ENCODE results near the gene TSPEAR. TPM values are rescaled to one million over a fixed set of nuclear protein-coding genes. Genes with fewer than 3 reads are reported as not detected.

Gene TSPEAR
- total RNA-seq, 1 donor, result not detected

DNA sequence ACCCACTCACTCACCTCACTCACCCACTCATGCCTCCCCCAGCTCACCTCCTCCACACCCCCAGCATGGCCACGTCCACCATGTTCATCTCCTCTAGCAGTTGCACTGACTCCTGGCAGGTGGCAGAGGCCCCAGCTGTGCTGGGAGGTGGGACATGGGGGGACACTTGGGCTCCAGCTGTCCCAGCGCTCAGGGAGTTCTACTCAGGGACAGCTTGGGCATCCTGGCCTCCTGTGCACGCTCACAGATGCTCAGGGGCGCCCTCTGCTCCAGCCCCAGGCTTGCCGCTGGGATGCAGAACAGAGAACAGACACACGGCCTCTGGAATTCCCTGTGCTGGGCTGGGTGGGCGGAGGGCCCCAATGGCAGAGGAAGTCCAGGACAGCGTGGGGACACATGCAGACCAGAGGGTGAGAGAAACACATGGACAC is 94.3 kb downstream of the TSPEAR start:
- H3K4me3 ChIP-seq (ENCODE audit: low read depth, low read length), result no peak overlapping the region
- TF ChIP-seq, protein P1, sequence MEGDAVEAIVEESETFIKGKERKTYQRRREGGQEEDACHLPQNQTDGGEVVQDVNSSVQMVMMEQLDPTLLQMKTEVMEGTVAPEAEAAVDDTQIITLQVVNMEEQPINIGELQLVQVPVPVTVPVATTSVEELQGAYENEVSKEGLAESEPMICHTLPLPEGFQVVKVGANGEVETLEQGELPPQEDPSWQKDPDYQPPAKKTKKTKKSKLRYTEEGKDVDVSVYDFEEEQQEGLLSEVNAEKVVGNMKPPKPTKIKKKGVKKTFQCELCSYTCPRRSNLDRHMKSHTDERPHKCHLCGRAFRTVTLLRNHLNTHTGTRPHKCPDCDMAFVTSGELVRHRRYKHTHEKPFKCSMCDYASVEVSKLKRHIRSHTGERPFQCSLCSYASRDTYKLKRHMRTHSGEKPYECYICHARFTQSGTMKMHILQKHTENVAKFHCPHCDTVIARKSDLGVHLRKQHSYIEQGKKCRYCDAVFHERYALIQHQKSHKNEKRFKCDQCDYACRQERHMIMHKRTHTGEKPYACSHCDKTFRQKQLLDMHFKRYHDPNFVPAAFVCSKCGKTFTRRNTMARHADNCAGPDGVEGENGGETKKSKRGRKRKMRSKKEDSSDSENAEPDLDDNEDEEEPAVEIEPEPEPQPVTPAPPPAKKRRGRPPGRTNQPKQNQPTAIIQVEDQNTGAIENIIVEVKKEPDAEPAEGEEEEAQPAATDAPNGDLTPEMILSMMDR (IDR thresholded peaks at IDR 0.05; ENCODE audit: insufficient read depth, low read length), result no peak
- no peak for DNase-seq (ENCODE audit: low read depth)

DNA sequence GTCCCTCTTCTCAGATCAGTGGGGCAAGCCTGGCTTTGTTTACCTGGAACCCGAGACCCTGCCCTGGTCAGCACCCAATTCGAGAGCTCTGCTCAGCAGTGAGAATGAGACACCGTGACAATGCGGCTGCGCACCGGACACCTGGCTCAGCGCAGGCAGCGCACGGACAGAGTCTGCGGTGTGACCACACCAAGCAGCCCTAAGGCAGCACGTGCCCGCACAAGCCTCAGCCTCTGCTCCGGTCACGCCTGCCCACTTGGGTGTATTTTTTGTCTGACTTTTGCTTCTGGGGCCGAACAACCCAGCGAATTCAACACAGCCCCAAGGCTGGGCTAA is 94.8 kb downstream of the TSPEAR start:
- no peak overlapping the region for H3K4me3 ChIP-seq (ENCODE audit: low read depth, low read length)
- DNase-seq (ENCODE audit: low read depth), result no peak
- TF ChIP-seq, protein P1 (IDR thresholded peaks at IDR 0.05; ENCODE audit: insufficient read depth, low read length), result no peak

DNA sequence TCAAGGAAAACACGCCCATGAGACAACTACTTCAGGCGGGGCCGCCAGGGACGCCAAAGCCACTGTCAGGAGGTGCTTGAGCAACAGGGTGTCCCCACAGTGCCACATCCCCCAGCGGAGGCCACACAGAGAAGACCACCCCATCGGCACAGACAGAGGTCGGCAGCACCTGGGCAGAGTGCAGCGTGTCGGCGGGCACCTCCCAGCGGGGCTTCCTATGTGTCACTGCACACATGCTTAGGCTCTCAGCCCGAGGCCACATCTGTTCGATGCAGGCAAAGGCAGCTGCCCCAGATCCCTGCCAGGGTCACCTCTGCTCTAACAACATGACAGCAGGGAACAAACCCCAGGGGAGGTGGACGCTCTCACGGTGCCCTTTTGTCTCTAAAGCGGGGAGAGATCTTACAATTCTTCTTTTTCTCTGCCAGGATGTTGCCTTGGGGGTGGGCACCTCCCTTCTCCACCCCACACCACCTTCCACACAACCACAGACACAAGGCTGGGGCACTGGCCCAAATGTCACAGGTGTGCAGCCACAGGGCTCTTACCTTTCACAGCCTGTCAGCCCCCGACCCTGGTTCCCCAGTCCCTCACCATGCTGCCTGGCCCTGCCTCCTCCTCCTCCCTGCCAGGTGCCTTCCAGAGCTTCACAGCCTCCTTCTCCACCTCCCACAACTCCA is 95.3 kb downstream of the TSPEAR start:
- no peak overlapping the region for H3K4me3 ChIP-seq (ENCODE audit: low read depth, low read length)
- TF ChIP-seq, protein P1 (IDR thresholded peaks at IDR 0.05; ENCODE audit: insufficient read depth, low read length), result no peak
- no peak for DNase-seq (ENCODE audit: low read depth)

DNA sequence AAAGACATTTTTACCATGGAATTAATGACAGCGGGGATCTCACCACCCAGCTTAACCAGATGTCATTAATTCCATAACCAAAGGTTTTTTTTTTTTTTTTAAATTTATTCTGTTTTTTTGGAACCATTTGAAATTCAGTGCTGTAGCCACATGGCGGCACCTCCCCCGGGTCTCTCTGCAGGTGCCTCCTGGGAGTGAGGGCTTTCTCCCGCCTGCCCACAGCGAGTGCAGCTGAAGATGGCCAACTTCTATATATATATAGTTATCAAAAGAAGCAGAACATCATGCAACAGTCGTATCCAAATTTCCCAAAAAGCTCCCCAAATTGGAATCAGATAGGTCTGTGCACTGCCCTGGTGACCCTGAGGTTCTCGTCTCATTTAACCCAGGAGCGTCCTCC is 95.9 kb downstream of the TSPEAR start:
- no peak overlapping the region for H3K4me3 ChIP-seq (ENCODE audit: low read depth, low read length)
- TF ChIP-seq, protein P1 (IDR thresholded peaks at IDR 0.05; ENCODE audit: insufficient read depth, low read length), result no peak
- no peak for DNase-seq (ENCODE audit: low read depth)

DNA sequence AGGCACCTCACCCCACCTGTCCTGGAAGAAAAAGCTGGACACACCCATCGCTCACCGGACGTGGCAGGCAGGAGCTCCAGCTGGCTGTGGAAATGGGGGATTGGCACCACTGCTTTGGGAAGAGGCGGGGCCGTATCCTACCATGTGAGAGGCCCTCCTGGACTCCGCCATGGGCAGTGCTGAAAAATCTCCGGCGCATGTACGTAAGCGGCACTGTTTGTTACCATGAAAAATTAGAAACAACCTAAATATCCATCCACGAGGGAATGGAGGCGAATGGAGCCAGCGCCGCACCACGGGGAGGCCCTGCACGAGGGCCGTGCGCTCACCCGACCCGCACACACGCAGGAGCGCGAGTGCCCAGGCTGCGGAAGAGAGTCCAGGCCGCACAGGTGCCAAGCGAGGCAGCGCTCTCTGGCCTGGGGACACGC is 96.4 kb downstream of the TSPEAR start:
- H3K4me3 ChIP-seq (ENCODE audit: low read depth, low read length), result no peak overlapping the region
- TF ChIP-seq, protein P1 (IDR thresholded peaks at IDR 0.05; ENCODE audit: insufficient read depth, low read length), result no peak

DNA sequence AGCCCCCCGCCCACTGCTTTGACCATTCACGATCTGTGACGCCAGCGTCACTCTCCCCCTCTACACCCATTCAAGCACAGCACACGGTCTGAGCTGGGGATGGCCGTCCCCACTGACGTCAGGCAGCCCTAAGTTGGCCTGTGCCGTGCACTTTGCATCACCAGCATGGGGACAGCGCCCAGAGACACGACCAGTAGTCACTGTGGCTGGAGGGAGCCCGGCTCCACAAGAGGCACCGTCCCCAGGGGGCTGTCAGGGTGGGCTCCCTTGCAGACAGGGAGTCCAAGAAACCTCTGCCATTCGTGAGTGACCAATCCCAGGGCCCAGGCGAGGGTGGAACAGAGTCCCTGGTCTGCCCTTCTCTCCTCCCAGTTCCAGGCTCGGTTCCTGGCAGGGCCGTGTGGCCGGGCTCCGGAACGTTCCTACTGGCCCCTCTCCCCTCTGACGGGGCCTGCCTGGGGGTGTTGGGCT is 97.2 kb downstream of the TSPEAR start:
- no peak for DNase-seq (ENCODE audit: low read depth)
- TF ChIP-seq, protein P1 (IDR thresholded peaks at IDR 0.05; ENCODE audit: insufficient read depth, low read length), result no peak
- H3K4me3 ChIP-seq (ENCODE audit: low read depth, low read length), result no peak overlapping the region

More for the DNA sequence above, 96.4 kb downstream of the TSPEAR start:
- no peak for DNase-seq (ENCODE audit: low read depth)
